Middle frontal gyrus (tissue), 1 donor: Measurements from ENCODE around the gene GPR39.

Experiments
- DNase-seq: peaks from one replicate; pipeline ENCODE4 v3.0.0-alpha.2; 2015; ENCODE audit warnings: low spot score; ENCODE audit errors: extremely low spot score

The GPR39 gene

GRCh38 chr2:132668987-132669907 is 252.6 kb downstream of the GPR39 start:
- no peak for DNase-seq

- DNase-seq: no peak
Measured at GRCh38 chr2:132669908-132670495, 253.4 kb downstream of the GPR39 start, which contains the start of gene LYPD1. TSS of gene LYPD1 (minus strand) at chr2:132670205. CDS start at chr2:132669932, 273 bp downstream.

GRCh38 chr2:132670496-132671150 is 254.0 kb downstream of the GPR39 start:
- DNase-seq: no peak

GRCh38 chr2:132671151-132671835 is 254.7 kb downstream of the GPR39 start:
- no peak for DNase-seq

- DNase-seq: no peak
Measured at GRCh38 chr2:132676999-132677398, 260.4 kb downstream of the GPR39 start.

- no peak for DNase-seq
Measured at GRCh38 chr2:132677661-132678060, 261.1 kb downstream of the GPR39 start.

- no peak for DNase-seq
Measured at GRCh38 chr2:132678483-132678882, 261.9 kb downstream of the GPR39 start.

GRCh38 chr2:132680544-132680943 is 263.9 kb downstream of the GPR39 start:
- no peak for DNase-seq

- DNase-seq: no peak
Measured at GRCh38 chr2:132681766-132682165, 265.2 kb downstream of the GPR39 start.

GRCh38 chr2:132690664-132691303 is 274.2 kb downstream of the GPR39 start:
- no peak for DNase-seq

GRCh38 chr2:132691556-132691955 is 275.0 kb downstream of the GPR39 start:
- DNase-seq: no peak

- no peak for DNase-seq
Measured at GRCh38 chr2:132692816-132693215, 276.2 kb downstream of the GPR39 start.
